ENCODE measurements around the gene ANKRD7. TPM values are rescaled to one million over a fixed set of nuclear protein-coding genes. Genes with fewer than 3 reads are reported as not detected.
A peak's percentile ranks its signal among the peaks of the same experiment; 100 is the strongest.

ANKRD7 gene
- total RNA-seq, 6 experiments from 2014 or later = not detected

DNA sequence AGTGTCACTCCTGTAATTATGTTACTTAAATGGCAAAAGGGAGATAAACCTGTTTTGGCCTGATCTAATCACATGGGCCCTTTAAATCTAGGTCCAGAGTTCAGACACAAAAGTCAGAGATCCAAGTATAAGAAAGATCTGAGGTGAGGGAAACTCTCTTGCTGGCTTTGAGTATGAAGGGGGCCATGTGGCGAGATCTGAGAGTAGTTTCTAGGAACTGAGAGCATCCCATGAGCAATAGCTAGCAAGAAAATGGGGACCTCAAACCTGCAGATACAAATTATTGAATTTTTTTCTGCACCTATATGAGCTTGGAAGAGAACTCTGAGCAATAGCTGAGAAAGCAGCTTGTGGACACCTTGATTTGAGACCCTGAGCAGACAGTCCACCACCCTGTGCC, 27.6 kb downstream of the ANKRD7 start:
- DNase-seq = no peak
- no peak for ATAC-seq
- Histone ChIP-seq H3K4me3 (no peak overlapping the region), H3K4me1 (no peaks in the 10 kb centered on the region), H3K27ac (no peak overlapping the region), H3K9me3 (no peaks in the 10 kb centered on the region), H3K36me3 (no peaks in the 10 kb centered on the region), H3K27me3 (no peaks in the 10 kb centered on the region)
- TF ChIP-seq POLR2A (IDR thresholded peaks at IDR 0.05) = no peak
- no peak for TF ChIP-seq CTCF (IDR thresholded peaks at IDR 0.05)
- intact Hi-C loops (cut with DNase I) = no loop called here
- WGBS (ENCODE audit: insufficient coverage, low coverage, low lambda C conversion rate, missing lambda C conversion rate) = 63% methylated on average over 1 of the region's 1 CpG

- TF ChIP-seq POLR2A (IDR thresholded peaks at IDR 0.05) (no peak), CTCF (IDR thresholded peaks at IDR 0.05) (peak in 3 of 4 donors; percentile 5 to 13 (median 8))
- Histone ChIP-seq H3K27ac (no peak overlapping the region), H3K4me3 (no peak overlapping the region), H3K9me3 (no peaks in the 10 kb centered on the region), H3K4me1 (no peaks in the 10 kb centered on the region), H3K27me3 (no peaks in the 10 kb centered on the region), H3K36me3 (no peaks in the 10 kb centered on the region)
- ATAC-seq = no peak
- DNase-seq = no peak
- intact Hi-C loops (cut with DNase I) = no loop called here
- WGBS (ENCODE audit: insufficient coverage, low coverage, low lambda C conversion rate, missing lambda C conversion rate) = 70% methylated on average over 2 of the region's 2 CpGs
These were observed 34.6 kb downstream of the ANKRD7 start for GRCh38 chr7:118259115-118259514.

- intact Hi-C loops (cut with DNase I) = no loop called here
- no peaks in the 10 kb centered on the region for H3K36me3 ChIP-seq
- ATAC-seq = no peak
- TF ChIP-seq CTCF (IDR thresholded peaks at IDR 0.05) = no peak
- TF ChIP-seq POLR2A (IDR thresholded peaks at IDR 0.05) = no peak
- no peak for DNase-seq
- H3K27me3 ChIP-seq = no peaks in the 10 kb centered on the region
- H3K4me3 ChIP-seq = no peak overlapping the region
- no peak overlapping the region for H3K27ac ChIP-seq
- H3K4me1 ChIP-seq = no peaks in the 10 kb centered on the region
- no peaks in the 10 kb centered on the region for H3K9me3 ChIP-seq
These were observed 40.3 kb downstream of the ANKRD7 start for GRCh38 chr7:118264836-118265235.

DNA sequence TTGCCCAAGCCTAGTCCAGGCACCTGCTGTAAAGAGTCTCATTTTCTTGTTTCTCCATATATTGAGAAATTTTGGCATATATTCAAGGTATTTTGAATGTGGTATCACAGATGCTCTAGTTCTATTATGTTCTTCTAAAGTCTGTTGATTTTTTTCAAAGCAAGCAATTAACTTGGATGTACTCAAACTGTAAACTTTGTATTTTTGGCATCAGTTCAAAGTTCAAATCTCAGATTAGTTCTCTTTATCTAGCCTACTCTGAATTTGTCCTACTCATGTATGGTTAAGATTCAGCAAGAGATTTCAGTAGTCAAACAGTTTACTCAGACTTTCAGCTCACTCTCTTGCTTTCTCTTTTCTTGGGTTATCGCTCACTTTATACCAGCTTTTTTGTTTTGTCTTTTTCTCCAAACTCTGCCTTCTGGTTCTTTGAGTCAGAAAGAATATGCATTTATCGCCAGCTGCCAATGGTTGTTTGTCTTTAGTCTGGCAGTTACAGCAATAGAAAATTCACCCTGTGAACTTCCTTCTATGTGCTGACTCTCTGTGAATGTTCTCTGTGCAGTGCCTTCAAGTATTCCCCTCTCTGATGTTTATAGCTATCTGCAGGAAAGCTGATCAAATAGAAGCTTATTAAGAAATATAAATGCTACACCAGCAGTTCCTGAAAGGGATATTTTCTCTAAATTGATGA, 56.0 kb downstream of the ANKRD7 start:
- Histone ChIP-seq H3K4me1 (no peaks in the 10 kb centered on the region), H3K36me3 (no peaks in the 10 kb centered on the region), H3K9me3 (no peaks in the 10 kb centered on the region), H3K27me3 (no peaks in the 10 kb centered on the region), H3K27ac (no peak overlapping the region), H3K4me3 (no peak overlapping the region)
- 19% methylated on average over 2 of the region's 2 CpGs for WGBS (ENCODE audit: insufficient coverage, low coverage, low lambda C conversion rate, missing lambda C conversion rate)
- DNase-seq (no peak), ATAC-seq (no peak)
- intact Hi-C loops (cut with DNase I) = no loop called here
- TF ChIP-seq CTCF (IDR thresholded peaks at IDR 0.05) = no peak
- no peak for TF ChIP-seq POLR2A (IDR thresholded peaks at IDR 0.05)

- no peaks in the 10 kb centered on the region for H3K27me3 ChIP-seq
- no peak overlapping the region for H3K4me3 ChIP-seq
- intact Hi-C loops (cut with DNase I) = no loop called here
- no peak overlapping the region for H3K27ac ChIP-seq
- ATAC-seq (no peak), DNase-seq (no peak)
- no peaks in the 10 kb centered on the region for H3K36me3 ChIP-seq
- no peaks in the 10 kb centered on the region for H3K9me3 ChIP-seq
- 38% methylated on average over 3 of the region's 3 CpGs for WGBS (ENCODE audit: insufficient coverage, low coverage, low lambda C conversion rate, missing lambda C conversion rate)
- TF ChIP-seq CTCF (IDR thresholded peaks at IDR 0.05) (no peak), POLR2A (IDR thresholded peaks at IDR 0.05) (no peak)
- H3K4me1 ChIP-seq = no peaks in the 10 kb centered on the region
These were observed 56.7 kb downstream of the ANKRD7 start for GRCh38 chr7:118281196-118281595.
